IPS-11a (cell line): Measurements from ENCODE around the gene PCDHGA7.
"Not testable (repeated sequence)": the region's sequence is repeated elsewhere in the genome, so short reads cannot be mapped to it uniquely, and the experiment has no call there.

Experiments used
- H3K4me3 ChIP-seq: one replicate; pipeline ENCODE4 v1.5.1; 2013; ENCODE audit warnings: low read depth, low read length, control low read depth

PCDHGA7 gene

DNA sequence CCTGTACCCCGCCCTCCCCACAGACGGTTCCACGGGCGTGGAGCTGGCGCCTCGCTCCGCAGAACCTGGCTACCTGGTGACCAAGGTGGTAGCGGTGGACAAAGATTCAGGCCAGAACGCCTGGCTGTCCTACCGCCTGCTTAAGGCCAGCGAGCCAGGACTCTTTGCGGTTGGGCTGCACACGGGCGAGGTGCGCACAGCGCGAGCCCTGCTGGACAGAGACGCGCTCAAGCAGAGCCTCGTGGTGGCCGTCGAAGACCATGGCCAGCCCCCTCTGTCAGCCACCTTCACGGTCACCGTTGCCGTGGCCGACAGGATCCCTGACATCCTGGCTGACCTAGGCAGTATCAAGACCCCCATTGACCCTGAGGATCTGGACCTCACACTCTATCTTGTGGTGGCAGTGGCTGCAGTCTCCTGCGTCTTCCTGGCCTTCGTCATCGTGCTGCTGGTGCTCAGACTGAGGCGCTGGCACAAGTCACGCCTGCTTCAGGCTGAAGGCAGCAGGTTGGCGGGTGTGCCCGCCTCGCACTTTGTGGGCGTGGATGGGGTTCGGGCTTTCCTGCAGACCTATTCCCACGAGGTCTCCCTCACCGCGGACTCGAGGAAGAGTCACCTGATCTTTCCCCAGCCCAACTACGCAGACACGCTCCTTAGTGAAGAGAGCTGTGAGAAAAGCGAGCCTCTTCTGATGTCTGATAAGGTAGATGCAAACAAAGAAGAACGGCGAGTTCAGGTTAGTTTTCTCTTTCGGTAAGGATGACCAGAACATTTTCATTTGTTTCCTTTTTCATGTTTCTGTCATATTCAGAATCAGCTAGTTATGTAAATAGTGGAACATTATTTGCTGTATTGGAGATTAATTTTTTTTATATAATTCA is 16.3 kb upstream of the PCDHGA7 start:
- H3K4me3 ChIP-seq: no peak overlapping the region

DNA sequence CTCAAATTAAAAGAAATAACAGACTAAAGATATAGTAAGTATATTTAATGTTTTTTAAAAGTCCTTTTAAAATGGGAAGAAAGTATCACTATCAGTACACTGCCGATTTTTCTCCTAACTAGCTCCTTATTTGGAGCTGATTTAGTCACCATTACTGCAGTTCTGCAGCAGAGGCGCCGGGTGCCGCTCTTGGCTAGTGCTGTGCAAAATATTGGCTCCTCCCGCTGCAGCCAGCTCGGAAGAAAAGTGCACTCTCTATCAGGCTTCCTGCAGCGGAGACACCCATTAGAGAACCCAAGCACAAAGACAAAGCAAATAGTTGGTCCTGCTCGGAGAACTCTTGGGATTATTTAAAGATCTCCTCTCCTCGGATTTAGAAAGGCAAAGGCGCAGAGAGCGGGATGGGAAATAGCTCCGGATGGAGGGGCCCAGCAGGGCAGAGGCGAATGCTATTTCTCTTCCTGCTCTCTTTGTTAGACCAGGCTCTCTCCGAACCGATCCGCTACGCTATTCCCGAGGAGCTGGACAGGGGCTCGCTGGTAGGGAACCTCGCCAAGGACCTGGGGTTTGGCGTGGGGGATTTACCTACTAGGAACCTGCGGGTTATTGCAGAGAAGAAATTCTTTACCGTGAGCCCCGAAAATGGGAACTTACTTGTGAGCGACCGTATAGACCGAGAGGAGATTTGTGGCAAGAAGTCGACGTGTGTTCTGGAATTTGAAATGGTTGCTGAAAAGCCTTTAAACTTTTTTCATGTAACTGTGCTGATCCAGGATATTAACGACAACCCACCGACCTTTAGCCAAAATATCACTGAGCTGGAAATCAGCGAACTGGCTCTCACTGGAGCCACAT is 12.3 kb upstream of the PCDHGA7 start, which contains the start of gene PCDHGB3:
PCDHGB3 (plus strand) TSS at position 249 of the 855 bp plus-strand sequence; CDS start at position 402, 153 bp downstream.
- no peak within 1 kb of the TSS for H3K4me3 ChIP-seq

DNA sequence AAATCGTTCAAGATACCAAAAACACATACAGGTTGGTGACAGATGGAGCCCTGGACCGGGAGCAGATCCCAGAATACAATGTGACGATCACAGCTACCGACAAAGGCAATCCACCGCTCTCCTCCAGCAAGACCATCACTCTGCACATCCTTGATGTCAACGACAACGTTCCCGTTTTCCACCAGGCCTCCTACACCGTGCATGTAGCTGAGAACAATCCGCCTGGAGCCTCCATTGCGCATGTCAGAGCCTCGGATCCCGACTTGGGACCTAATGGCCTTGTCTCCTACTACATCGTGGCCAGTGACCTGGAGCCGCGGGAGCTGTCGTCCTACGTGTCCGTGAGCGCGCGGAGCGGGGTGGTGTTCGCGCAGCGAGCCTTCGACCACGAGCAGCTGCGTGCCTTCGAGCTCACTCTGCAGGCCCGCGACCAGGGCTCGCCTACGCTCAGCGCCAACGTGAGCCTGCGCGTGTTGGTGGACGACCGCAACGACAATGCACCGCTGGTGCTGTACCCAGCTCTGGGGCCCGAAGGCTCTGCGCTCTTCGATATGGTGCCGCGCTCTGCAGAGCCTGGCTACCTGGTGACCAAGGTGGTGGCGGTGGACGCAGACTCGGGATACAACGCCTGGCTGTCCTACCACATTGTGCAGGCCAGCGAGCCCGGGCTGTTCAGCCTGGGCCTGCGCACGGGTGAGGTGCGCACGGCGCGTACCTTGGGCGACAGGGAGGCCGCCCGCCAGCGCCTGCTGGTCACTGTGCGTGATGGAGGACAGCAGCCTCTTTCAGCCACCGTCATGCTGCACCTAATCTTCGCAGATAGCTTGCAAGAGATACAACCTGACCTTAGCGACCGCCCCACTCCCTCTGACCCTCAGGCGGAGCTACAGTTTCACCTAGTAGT is 10.7 kb upstream of the PCDHGA7 start:
- no peak overlapping the region for H3K4me3 ChIP-seq

DNA sequence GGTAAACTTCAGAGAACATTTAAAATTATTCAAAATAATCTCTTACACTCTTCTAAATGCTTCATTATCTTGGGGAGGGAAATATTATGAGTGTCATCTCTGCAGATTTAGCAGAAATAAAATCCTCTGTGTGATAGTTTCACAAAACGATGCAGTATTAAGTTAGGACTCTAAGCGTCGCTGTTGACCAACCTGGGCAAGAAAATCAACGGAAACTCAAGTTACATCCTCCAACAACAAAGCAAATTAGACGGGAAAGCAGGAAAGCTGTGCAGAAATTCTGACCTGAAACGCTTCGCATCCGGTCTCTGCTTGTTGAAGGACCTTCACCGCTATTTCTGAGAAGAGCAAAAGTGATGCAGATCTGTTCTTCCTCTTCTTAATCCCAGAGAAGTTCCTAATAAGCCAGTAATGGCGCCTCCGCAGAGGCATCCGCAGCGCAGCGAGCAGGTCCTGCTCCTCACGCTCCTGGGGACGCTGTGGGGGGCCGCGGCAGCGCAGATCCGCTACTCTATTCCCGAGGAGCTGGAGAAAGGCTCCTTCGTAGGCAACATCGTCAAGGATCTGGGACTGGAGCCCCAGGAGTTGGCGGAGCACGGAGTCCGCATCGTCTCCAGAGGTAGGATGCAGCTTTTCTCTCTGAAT is 8.7 kb upstream of the PCDHGA7 start, which contains the start of gene PCDHGA6:
PCDHGA6 (plus strand) TSS at position 219 of the 645 bp plus-strand sequence; CDS start at position 412, 193 bp downstream.
- no peak within 1 kb of the TSS for H3K4me3 ChIP-seq

DNA sequence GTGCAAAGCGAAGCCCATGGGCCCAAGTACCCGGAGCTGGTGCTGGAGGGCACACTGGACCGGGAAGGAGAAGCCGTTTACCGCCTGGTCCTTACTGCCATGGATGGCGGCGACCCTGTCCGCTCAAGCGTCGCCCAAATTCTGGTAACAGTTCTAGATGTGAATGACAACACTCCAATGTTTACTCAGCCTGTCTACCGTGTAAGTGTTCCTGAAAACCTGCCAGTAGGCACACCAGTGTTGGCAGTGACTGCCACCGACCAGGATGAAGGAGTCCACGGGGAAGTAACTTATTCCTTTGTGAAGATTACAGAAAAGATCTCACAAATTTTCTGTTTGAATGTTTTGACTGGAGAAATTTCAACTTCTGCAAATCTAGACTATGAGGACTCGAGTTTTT is 7.9 kb upstream of the PCDHGA7 start:
- no peak overlapping the region for H3K4me3 ChIP-seq

DNA sequence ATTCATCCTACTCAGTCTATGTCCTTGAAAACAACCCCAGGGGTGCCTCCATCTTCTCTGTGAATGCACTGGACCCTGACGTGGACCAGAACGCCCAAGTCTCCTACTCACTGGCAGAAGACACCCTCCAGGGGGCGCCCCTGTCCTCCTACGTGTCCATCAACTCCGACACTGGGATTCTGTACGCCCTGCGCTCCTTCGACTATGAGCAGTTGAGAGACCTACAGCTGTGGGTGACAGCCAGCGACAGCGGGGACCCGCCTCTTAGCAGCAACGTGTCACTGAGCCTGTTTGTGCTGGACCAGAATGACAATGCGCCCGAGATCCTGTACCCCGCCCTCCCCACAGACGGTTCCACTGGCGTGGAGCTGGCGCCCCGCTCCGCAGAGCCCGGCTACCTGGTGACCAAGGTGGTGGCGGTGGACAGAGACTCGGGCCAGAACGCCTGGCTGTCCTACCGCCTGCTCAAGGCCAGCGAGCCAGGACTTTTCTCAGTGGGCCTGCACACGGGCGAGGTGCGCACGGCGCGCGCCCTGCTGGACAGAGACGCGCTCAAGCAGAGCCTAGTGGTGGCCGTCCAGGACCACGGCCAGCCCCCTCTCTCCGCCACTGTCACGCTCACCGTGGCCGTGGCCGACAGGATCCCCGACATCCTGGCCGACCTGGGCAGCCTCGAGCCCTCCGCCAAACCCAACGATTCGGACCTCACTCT is 6.9 kb upstream of the PCDHGA7 start:
- not testable (repeated sequence) for H3K4me3 ChIP-seq

DNA sequence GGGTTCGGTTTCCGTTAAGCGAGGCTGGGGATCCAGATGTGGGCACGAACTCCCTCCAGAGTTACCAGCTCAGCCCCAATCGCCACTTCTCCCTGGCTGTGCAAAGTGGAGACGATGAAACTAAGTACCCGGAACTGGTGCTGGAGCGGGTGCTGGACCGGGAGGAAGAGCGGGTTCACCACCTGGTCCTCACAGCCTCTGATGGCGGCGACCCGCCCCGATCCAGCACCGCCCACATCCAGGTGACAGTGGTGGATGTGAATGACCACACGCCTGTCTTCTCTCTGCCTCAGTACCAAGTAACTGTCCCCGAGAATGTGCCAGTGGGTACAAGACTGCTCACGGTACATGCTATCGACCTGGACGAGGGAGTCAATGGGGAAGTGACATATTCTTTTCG is 803 bp downstream of the PCDHGA7 start:
- H3K4me3 ChIP-seq: no peak overlapping the region

DNA sequence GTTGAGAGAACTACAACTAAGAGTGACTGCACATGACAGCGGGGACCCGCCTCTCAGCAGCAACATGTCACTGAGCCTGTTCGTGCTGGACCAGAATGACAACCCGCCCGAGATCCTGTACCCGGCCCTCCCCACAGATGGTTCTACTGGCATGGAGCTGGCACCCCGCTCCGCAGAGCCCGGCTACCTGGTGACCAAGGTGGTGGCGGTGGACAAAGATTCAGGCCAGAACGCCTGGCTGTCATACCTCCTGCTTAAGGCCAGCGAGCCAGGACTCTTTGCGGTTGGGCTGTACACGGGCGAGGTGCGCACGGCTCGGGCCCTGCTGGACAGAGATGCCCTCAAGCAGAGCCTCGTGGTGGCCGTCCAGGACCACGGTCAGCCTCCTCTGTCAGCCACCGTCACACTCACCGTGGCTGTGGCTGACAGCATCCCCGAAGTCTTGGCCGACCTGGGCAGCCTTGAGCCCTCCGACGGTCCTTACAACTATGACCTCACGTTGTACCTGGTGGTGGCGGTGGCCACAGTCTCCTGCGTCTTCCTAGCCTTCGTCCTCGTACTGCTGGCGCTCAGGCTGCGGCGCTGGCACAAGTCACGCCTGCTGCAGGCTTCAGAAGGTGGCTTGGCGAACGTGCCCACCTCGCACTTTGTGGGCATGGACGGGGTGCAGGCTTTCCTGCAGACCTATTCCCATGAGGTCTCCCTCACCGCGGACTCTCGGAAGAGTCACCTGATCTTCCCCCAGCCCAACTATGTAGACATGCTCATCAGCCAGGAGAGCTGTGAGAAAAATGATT is 2.1 kb downstream of the PCDHGA7 start:
- no peak overlapping the region for H3K4me3 ChIP-seq

DNA sequence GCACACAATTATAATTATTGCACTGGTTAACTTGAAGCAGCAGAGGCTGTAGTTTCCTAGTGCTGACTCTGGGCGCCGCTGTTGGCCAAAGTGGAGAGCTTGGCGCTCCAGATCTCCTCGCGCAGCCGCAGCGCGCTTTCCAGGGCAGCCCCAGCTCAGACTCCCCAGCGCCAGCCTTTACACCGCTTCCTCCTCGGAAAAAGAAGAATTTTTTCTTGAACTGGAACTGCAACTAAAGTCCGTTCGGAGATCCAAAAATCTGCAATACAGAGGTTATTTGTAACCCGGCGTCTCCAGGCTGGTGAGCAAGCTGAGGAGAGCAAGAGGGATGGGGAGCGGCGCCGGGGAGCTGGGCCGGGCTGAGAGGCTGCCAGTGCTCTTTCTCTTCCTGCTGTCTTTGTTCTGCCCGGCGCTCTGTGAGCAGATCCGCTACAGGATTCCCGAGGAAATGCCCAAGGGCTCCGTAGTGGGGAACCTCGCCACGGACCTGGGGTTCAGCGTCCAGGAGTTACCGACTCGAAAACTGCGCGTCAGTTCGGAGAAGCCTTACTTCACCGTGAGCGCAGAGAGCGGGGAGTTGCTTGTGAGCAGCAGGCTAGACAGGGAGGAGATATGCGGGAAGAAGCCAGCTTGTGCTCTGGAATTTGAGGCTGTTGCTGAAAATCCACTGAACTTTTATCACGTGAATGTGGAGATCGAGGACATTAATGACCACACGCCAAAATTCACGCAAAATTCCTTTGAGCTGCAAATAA is 5.2 kb downstream of the PCDHGA7 start, which contains the start of gene PCDHGB4:
PCDHGB4 (plus strand) TSS at position 142 of the 755 bp plus-strand sequence; CDS start at position 329, 187 bp downstream.
- peak within 1 kb of the TSS; percentile 25 for H3K4me3 ChIP-seq

DNA sequence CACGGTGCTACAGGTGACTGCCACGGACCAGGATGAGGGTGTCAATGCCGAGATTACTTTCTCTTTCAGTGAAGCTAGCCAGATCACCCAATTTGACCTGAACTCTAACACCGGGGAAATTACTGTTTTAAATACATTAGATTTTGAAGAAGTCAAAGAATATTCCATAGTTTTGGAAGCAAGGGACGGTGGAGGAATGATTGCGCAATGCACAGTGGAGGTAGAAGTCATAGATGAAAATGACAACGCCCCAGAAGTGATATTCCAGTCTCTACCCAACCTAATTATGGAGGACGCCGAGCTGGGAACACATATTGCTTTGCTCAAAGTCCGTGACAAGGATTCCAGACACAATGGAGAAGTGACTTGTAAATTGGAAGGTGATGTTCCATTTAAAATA is 6.1 kb downstream of the PCDHGA7 start:
- H3K4me3 ChIP-seq: no peak overlapping the region

DNA sequence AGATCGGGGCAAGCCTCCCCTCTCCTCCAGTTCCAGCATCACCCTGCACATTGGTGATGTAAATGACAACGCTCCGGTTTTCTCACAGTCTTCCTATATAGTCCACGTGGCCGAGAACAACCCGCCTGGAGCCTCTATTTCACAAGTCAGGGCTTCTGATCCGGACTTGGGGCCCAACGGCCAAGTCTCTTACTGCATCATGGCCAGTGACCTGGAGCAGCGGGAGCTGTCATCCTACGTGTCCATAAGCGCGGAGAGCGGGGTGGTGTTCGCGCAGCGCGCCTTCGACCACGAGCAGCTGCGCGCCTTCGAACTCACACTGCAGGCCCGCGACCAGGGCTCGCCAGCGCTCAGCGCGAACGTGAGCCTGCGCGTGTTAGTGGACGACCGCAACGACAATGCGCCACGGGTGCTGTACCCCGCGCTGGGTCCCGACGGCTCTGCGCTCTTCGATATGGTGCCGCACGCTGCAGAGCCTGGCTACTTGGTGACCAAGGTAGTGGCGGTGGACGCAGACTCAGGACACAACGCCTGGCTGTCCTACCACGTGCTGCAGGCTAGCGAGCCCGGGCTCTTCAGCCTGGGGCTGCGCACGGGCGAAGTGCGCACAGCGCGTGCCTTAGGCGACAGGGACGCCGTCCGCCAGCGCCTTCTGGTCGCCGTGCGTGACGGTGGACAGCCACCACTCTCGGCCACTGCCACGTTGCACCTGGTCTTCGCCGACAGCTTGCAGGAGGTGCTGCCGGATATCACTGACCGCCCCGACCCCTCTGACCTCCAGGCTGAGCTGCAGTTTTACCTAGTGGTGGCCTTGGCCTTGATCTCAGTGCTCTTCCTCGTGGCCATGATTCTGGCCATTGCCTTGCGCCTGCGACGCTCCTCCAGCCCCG is 6.9 kb downstream of the PCDHGA7 start:
- H3K4me3 ChIP-seq: no peak overlapping the region

DNA sequence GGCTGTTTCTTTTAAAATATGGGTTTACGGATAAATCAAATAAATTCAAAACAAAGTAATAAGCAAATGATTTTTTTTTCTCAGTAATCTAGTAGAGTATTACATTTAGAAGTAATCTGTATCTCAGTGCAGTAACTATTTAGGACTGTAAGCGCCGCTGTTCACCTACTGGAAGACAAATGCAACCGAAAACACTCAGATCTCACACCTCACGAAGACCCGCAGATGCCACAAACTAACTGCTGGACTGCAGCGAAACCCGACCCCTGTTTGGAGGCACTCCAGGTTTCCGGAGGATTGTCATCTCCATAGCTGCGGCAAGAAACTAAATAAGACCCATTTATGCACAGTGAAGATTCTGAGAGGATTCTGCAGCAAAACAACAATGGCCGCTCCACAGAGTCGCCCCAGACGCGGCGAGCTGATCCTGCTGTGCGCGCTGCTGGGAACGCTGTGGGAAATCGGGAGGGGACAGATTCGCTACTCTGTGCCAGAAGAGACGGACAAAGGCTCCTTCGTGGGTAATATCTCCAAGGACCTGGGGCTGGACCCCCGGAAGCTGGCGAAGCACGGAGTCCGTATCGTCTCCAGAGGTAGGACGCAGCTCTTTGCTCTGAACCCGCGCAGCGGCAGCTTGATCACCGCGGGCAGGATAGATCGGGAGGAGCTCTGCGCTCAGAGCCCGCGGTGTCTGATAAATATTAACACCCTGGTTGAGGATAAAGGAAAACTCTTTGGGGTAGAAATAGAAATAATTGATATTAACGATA is 10.1 kb downstream of the PCDHGA7 start, which contains the start of gene PCDHGA8:
PCDHGA8 (plus strand) TSS at position 205 of the 770 bp plus-strand sequence; CDS start at position 386, 181 bp downstream.
- no peak within 1 kb of the TSS for H3K4me3 ChIP-seq

DNA sequence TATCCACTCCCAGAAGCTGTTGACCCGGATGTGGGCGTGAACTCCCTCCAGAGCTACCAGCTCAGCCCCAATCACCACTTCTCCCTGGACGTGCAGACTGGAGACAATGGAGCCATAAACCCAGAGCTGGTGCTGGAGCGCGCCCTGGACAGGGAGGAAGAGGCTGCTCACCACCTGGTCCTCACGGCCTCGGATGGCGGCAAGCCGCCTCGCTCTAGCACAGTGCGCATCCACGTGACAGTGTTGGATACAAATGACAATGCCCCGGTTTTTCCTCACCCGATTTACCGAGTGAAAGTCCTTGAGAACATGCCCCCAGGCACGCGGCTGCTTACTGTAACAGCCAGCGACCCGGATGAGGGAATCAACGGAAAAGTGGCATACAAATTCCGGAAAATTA is 10.7 kb downstream of the PCDHGA7 start:
- no peak overlapping the region for H3K4me3 ChIP-seq

DNA sequence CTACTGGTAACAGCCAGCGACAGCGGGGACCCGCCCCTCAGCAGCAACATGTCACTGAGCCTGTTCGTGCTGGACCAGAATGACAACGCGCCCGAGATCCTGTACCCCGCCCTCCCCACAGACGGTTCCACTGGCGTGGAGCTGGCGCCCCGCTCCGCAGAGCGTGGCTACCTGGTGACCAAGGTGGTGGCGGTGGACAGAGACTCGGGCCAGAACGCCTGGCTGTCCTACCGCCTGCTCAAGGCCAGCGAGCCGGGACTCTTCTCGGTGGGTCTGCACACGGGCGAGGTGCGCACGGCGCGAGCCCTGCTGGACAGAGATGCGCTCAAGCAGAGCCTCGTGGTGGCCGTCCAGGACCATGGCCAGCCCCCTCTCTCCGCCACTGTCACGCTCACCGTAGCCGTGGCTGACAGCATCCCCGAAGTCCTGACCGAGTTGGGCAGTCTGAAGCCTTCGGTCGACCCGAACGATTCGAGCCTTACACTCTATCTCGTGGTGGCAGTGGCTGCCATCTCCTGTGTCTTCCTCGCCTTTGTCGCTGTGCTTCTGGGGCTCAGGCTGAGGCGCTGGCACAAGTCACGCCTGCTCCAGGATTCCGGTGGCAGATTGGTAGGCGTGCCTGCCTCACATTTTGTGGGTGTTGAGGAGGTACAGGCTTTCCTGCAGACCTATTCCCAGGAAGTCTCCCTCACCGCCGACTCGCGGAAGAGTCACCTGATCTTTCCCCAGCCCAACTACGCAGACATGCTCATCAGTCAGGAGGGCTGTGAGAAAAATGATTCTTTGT is 12.1 kb downstream of the PCDHGA7 start:
- H3K4me3 ChIP-seq: not testable (repeated sequence)
